ENCODE results near the gene ZNF653.

- TF ChIP-seq POLR2A (IDR thresholded peaks at IDR 0.05; ENCODE audit: low read depth, low read length) (no peak), TAF1 (IDR thresholded peaks at IDR 0.05; ENCODE audit: low read depth, low read length) (no peak), POLR2AphosphoS5 (IDR thresholded peaks at IDR 0.05; ENCODE audit: low read depth, low read length) (no peak), PAX5 (IDR thresholded peaks at IDR 0.05; ENCODE audit: insufficient read depth, low read length, severe bottlenecking) (no peak), POU2F2 (IDR thresholded peaks at IDR 0.05; ENCODE audit: low read depth, low read length) (no peak), SPI1 (IDR thresholded peaks at IDR 0.05; ENCODE audit: low read depth, low read length) (no peak)
Observed at GRCh38 chr19:11448410-11448809, 57.2 kb downstream of the ZNF653 start.

Measured in GM12891 (cell line).